ENCODE data around the gene OR13C2. TPM values are rescaled to one million over a fixed set of nuclear protein-coding genes. Genes with fewer than 3 reads are reported as not detected.
"Not testable (repeated sequence)": the region's sequence is repeated elsewhere in the genome, so short reads cannot be mapped to it uniquely, and the experiment has no call there.

Gene OR13C2
- total RNA-seq, 1 donor from 2014 or later, result not detected

GRCh38 chr9:104611213-104611612 lies 5.8 kb upstream of the OR13C2 start:
- Mint-ChIP-seq H3K27me3 (no peaks in the 10 kb centered on the region), H3K27ac (no peak overlapping the region), H3K4me1 (no peaks in the 10 kb centered on the region), H3K9me3 (no peaks in the 10 kb centered on the region), H3K4me3 (no peak overlapping the region), H3K36me3 (ENCODE audit: low read depth) (no peaks in the 10 kb centered on the region)
- DNase-seq (no peak), ATAC-seq (ENCODE audit: low read depth) (no peak)
- TF ChIP-seq CTCF (IDR thresholded peaks at IDR 0.05), result no peak
- ChIA-PET CTCF (no interaction called here), POLR2A (no interaction called here)
- intact Hi-C loops (cut with micrococcal nuclease), result no loop called here

DNA sequence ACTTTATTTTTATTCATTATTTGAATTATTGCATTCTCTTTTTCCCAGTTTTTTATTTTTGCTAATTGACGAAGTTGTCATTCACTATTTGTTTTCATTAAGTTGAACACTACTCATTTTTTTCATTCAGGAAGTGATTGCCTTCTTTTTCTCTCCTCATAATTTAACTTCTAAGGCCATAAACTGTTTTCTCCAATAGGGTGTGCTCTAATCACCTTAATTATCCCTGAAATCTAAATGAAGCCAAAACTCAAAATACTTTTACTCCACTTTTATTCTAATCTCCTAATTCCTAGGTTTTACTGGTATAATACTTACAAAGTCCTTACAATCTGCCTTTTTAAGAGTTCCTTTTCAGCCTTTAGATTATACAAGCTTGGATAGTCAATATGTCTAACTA lies 2.9 kb upstream of the OR13C2 start:
- no peak for DNase-seq
- Mint-ChIP-seq H3K27me3 (no peaks in the 10 kb centered on the region), H3K36me3 (ENCODE audit: low read depth) (no peaks in the 10 kb centered on the region), H3K27ac (no peak overlapping the region), H3K4me1 (no peaks in the 10 kb centered on the region), H3K9me3 (no peaks in the 10 kb centered on the region), H3K4me3 (no peak overlapping the region)
- ATAC-seq (ENCODE audit: low read depth), result no peak
- intact Hi-C loops (cut with micrococcal nuclease), result no loop called here
- TF ChIP-seq CTCF (IDR thresholded peaks at IDR 0.05), result no peak
- POLR2A ChIA-PET, result no interaction called here
- CTCF ChIA-PET, result no interaction called here

- POLR2A ChIA-PET, result no interaction called here
- no peaks in the 10 kb centered on the region for H3K36me3 Mint-ChIP-seq (ENCODE audit: low read depth)
Observed at GRCh38 chr9:104606152-104606551, 725 bp upstream of the OR13C2 start.

DNA sequence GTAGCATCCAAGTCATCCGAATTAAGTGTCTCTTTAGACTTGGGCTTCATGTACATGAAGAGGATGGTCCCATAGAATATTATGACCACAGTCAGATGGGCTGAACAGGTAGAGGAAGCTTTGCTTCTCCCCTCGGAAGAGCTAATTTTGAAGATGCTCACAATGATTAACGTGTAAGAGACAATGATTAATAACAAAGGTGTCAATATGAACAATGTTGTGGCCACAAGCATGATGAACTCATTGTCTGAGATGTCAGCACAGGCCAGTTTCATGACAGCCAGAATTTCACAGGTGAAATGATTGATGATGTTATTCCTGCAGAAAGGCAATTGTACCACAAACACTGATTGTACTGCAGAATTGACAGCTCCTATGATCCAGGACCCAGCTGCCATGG lies 626 bp downstream of the OR13C2 start:
- Mint-ChIP-seq H3K4me3 (no peak overlapping the region), H3K4me1 (no peaks in the 10 kb centered on the region), H3K9me3 (no peaks in the 10 kb centered on the region), H3K27ac (no peak overlapping the region), H3K27me3 (no peaks in the 10 kb centered on the region), H3K36me3 (ENCODE audit: low read depth) (no peaks in the 10 kb centered on the region)
- CTCF ChIA-PET, result no interaction called here
- DNase-seq (no peak), ATAC-seq (ENCODE audit: low read depth) (no peak)
- POLR2A ChIA-PET, result no interaction called here
- TF ChIP-seq CTCF (IDR thresholded peaks at IDR 0.05), result no peak
- intact Hi-C loops (cut with micrococcal nuclease), result no loop called here

More at GRCh38 chr9:104606152-104606551, 725 bp upstream of the OR13C2 start:
- no peaks in the 10 kb centered on the region for H3K9me3 Mint-ChIP-seq
- TF ChIP-seq CTCF (IDR thresholded peaks at IDR 0.05), result no peak
- ATAC-seq (ENCODE audit: low read depth) (no peak), DNase-seq (no peak)
- intact Hi-C loops (cut with micrococcal nuclease), result no loop called here
- H3K4me1 Mint-ChIP-seq, result no peaks in the 10 kb centered on the region
- H3K27ac Mint-ChIP-seq, result no peak overlapping the region
- no peak overlapping the region for H3K4me3 Mint-ChIP-seq
- CTCF ChIA-PET, result no interaction called here
- no peaks in the 10 kb centered on the region for H3K27me3 Mint-ChIP-seq

GRCh38 chr9:104599313-104599712 lies 6.1 kb downstream of the OR13C2 start, which contains the start of gene OR13C5:
OR13C5 (minus strand) TSS chr9:104599413; CDS start chr9:104599413, 0 bp downstream.
- H3K4me1 Mint-ChIP-seq; DNase-seq; H3K4me3 Mint-ChIP-seq; H3K36me3 Mint-ChIP-seq (ENCODE audit: low read depth); CTCF ChIA-PET; H3K27ac Mint-ChIP-seq; H3K27me3 Mint-ChIP-seq; intact Hi-C loops (cut with micrococcal nuclease); ATAC-seq (ENCODE audit: low read depth); H3K9me3 Mint-ChIP-seq; POLR2A ChIA-PET: not testable (repeated sequence)

- H3K4me3 Mint-ChIP-seq, result not testable (repeated sequence)
Observed at GRCh38 chr9:104598749-104599148, 6.7 kb downstream of the OR13C2 start.

More at GRCh38 chr9:104598749-104599148, 6.7 kb downstream of the OR13C2 start:
- H3K36me3 Mint-ChIP-seq (ENCODE audit: low read depth); ATAC-seq (ENCODE audit: low read depth); CTCF ChIA-PET; H3K9me3 Mint-ChIP-seq; POLR2A ChIA-PET; H3K27me3 Mint-ChIP-seq; H3K27ac Mint-ChIP-seq; H3K4me1 Mint-ChIP-seq; DNase-seq; intact Hi-C loops (cut with micrococcal nuclease): not testable (repeated sequence)
